ENCODE measurements around the gene CDR2L. TPM values are rescaled to one million over a fixed set of nuclear protein-coding genes. Genes with fewer than 3 reads are reported as not detected.

The CDR2L gene
- total RNA-seq, 2 experiments from 2014 or later = 0.08 TPM; not detected in 1

GRCh38 chr17:75047398-75048098 lies 60.1 kb downstream of the CDR2L start:
- Histone ChIP-seq H3K4me1 (ENCODE audit: insufficient read depth, low read length) (peaks cover 20% of the 10 kb centered on the region), H3K27me3 (ENCODE audit: control insufficient read depth in 1 of 2, insufficient read depth in 2 of 2, low read length in 2 of 2) (no peaks in the 10 kb centered on the region), H3K4me3 (ENCODE audit: low read length) (peak overlapping the region; percentile 84), H3K36me3 (ENCODE audit: insufficient read depth, low read length) (peaks cover 18% of the 10 kb centered on the region), H3K9me3 (ENCODE audit: control insufficient read depth in 1 of 2, insufficient read depth in 1 of 2, low read length in 2 of 2) (no peaks in the 10 kb centered on the region), H3K27ac (ENCODE audit: low read depth in 1 of 2, low read length in 2 of 2) (peak overlapping the region; percentile 32 to 52)
- DNase-seq = peak in 6 of 14 experiments; percentile 15 to 60 (median 41)
- peaks cover 45% of the 10 kb centered on the region for H3K36me3 Mint-ChIP-seq (ENCODE audit: low read depth)
- no peak for ATAC-seq (ENCODE audit: poor library complexity)
- intact Hi-C loops (cut with DNase I, micrococcal nuclease) = loop anchor here (1.0 to 5.0 kb wide), 5 partner anchors 10 to 135 kb away; partner anchors contain the start of genes MRPL58 (in 1 of the 2) and SUMO2 (in 1 of the 2)
- no peaks in the 10 kb centered on the region for H3K9me3 Mint-ChIP-seq
- H3K27ac Mint-ChIP-seq = peak overlapping the region; percentile 91
- TF ChIP-seq CTCF (IDR thresholded peaks at IDR 0.05) = no peak
- H3K4me1 Mint-ChIP-seq (ENCODE audit: low read depth) = peaks cover 56% of the 10 kb centered on the region
- ChIA-PET POLR2A (interaction anchor here (0.7 to 3.8 kb wide), 14 partner anchors 11 to 158 kb away, joined by 3 to 71 read pairs (median 6); partner anchors contain the start of genes ARMC7, CDR2L, MRPL58 and NT5C), CTCF (interaction anchor here (0.7 to 4.2 kb wide), 6 partner anchors 9 to 86 kb away, joined by 3 to 21 read pairs (median 5); partner anchors contain the start of gene MRPL58)
- peak overlapping the region; percentile 100 for H3K4me3 Mint-ChIP-seq
- no peaks in the 10 kb centered on the region for H3K27me3 Mint-ChIP-seq

GRCh38 chr17:75048249-75048878 lies 60.9 kb downstream of the CDR2L start:
- H3K27ac Mint-ChIP-seq = peak overlapping the region; percentile 91
- Histone ChIP-seq H3K27ac (ENCODE audit: low read depth in 1 of 2, low read length in 2 of 2) (no peak overlapping the region), H3K36me3 (ENCODE audit: insufficient read depth, low read length) (peaks cover 25% of the 10 kb centered on the region), H3K9me3 (ENCODE audit: control insufficient read depth in 1 of 2, insufficient read depth in 1 of 2, low read length in 2 of 2) (no peaks in the 10 kb centered on the region), H3K4me1 (ENCODE audit: insufficient read depth, low read length) (peaks cover 20% of the 10 kb centered on the region), H3K4me3 (ENCODE audit: low read length) (peak overlapping the region; percentile 84), H3K27me3 (ENCODE audit: control insufficient read depth in 1 of 2, insufficient read depth in 2 of 2, low read length in 2 of 2) (no peaks in the 10 kb centered on the region)
- TF ChIP-seq CTCF (IDR thresholded peaks at IDR 0.05) = no peak
- peaks cover 51% of the 10 kb centered on the region for H3K36me3 Mint-ChIP-seq (ENCODE audit: low read depth)
- peaks cover 56% of the 10 kb centered on the region for H3K4me1 Mint-ChIP-seq (ENCODE audit: low read depth)
- ChIA-PET CTCF (interaction anchor here (0.6 to 4.2 kb wide), 5 partner anchors 10 to 87 kb away, joined by 3 to 21 read pairs (median 5); partner anchors contain the start of gene MRPL58), POLR2A (interaction anchor here (0.5 to 3.8 kb wide), 9 partner anchors 13 to 165 kb away, joined by 3 to 71 read pairs (median 15); partner anchors contain the start of genes MRPL58 and NT5C)
- DNase-seq (no peak), ATAC-seq (ENCODE audit: poor library complexity) (no peak)
- intact Hi-C loops (cut with DNase I, micrococcal nuclease) = loop anchor here (5.0 kb wide), 3 partner anchors 66 to 134 kb away; partner anchors contain the start of gene SUMO2 (in 1 of the 2)
- no peaks in the 10 kb centered on the region for H3K9me3 Mint-ChIP-seq
- no peaks in the 10 kb centered on the region for H3K27me3 Mint-ChIP-seq
- peak overlapping the region; percentile 100 for H3K4me3 Mint-ChIP-seq

GRCh38 chr17:75049057-75049456 lies 61.6 kb downstream of the CDR2L start:
- Mint-ChIP-seq H3K36me3 (ENCODE audit: low read depth) (peaks cover 51% of the 10 kb centered on the region), H3K4me1 (ENCODE audit: low read depth) (peaks cover 52% of the 10 kb centered on the region), H3K9me3 (no peaks in the 10 kb centered on the region), H3K27me3 (no peaks in the 10 kb centered on the region), H3K4me3 (peak overlapping the region; percentile 100), H3K27ac (peak overlapping the region; percentile 91)
- Histone ChIP-seq H3K27me3 (ENCODE audit: control insufficient read depth in 1 of 2, insufficient read depth in 2 of 2, low read length in 2 of 2) (no peaks in the 10 kb centered on the region), H3K27ac (ENCODE audit: low read depth in 1 of 2, low read length in 2 of 2) (no peak overlapping the region), H3K4me3 (ENCODE audit: low read length) (no peak overlapping the region), H3K4me1 (ENCODE audit: insufficient read depth, low read length) (peaks cover 20% of the 10 kb centered on the region), H3K9me3 (ENCODE audit: control insufficient read depth in 1 of 2, insufficient read depth in 1 of 2, low read length in 2 of 2) (no peaks in the 10 kb centered on the region), H3K36me3 (ENCODE audit: insufficient read depth, low read length) (peaks cover 29% of the 10 kb centered on the region)
- no peak for TF ChIP-seq CTCF (IDR thresholded peaks at IDR 0.05)
- intact Hi-C loops (cut with DNase I, micrococcal nuclease) = loop anchor here (5.0 kb wide), 3 partner anchors 67 to 133 kb away; partner anchors contain the start of gene SUMO2 (in 1 of the 2)
- ChIA-PET CTCF (interaction anchor here (0.6 to 4.2 kb wide), 4 partner anchors 11 to 91 kb away, joined by 3 to 21 read pairs (median 4); partner anchors contain the start of gene MRPL58), POLR2A (interaction anchor here (0.8 to 3.8 kb wide), 5 partner anchors 14 to 82 kb away, joined by 3 to 71 read pairs (median 15); partner anchors contain the start of genes MRPL58 and NT5C)
- no peak for ATAC-seq (ENCODE audit: poor library complexity)
- no peak for DNase-seq
